Stimulated activated CD8-positive, alpha-beta memory T cell treated with anti-CD3 and anti-CD28 coated beads, Interleukin-4, amount 100 ng/mL, for 1 hour (primary cell): ENCODE data around the gene NEU1.
"Not testable (repeated sequence)": the region's sequence is repeated elsewhere in the genome, so short reads cannot be mapped to it uniquely, and the experiment has no call there.

Experiments
- DNase-seq, 2 donors: peaks; one replicate each; pipeline ENCODE4 v3.0.0-alpha.2; 2020; ENCODE audit warnings: low read depth in 2 of 2, low spot score in 1 of 2

NEU1 gene

GRCh38 chr6:31862344-31863235 is at the start of gene NEU1:
TSS of gene NEU1 (minus strand) at chr6:31862821. CDS start at chr6:31862776, 45 bp downstream.
- peak; percentile 90 to 99 for DNase-seq

- DNase-seq = no peak
Observed at GRCh38 chr6:31911826-31912585, 49.4 kb upstream of the NEU1 start.

- DNase-seq = not testable (repeated sequence)
Observed at GRCh38 chr6:31909298-31909697, 46.7 kb upstream of the NEU1 start.

- no peak for DNase-seq
Observed at GRCh38 chr6:31908791-31909190, 46.2 kb upstream of the NEU1 start.

- not testable (repeated sequence) for DNase-seq
Observed at GRCh38 chr6:31908255-31908654, 45.6 kb upstream of the NEU1 start.

- DNase-seq = no peak
Observed at GRCh38 chr6:31907158-31907813, 44.7 kb upstream of the NEU1 start.

- DNase-seq = not testable (repeated sequence)
Observed at GRCh38 chr6:31906727-31907126, 44.1 kb upstream of the NEU1 start.

- DNase-seq = no peak
Observed at GRCh38 chr6:31906122-31906521, 43.5 kb upstream of the NEU1 start.

- DNase-seq = no peak
Observed at GRCh38 chr6:31905041-31905440, 42.4 kb upstream of the NEU1 start.

- DNase-seq = no peak
Observed at GRCh38 chr6:31903957-31904356, 41.3 kb upstream of the NEU1 start.

- DNase-seq = peak; percentile 53 to 71
Observed at GRCh38 chr6:31901953-31902643, 39.5 kb upstream of the NEU1 start, which contains the start of gene ZBTB12. TSS of gene ZBTB12 (minus strand) at chr6:31902086. CDS start at chr6:31901305, 781 bp downstream.

GRCh38 chr6:31901415-31901952 is 38.9 kb upstream of the NEU1 start:
- DNase-seq = peak; percentile 28 to 37

- DNase-seq = no peak
Observed at GRCh38 chr6:31900917-31901414, 38.3 kb upstream of the NEU1 start.

GRCh38 chr6:31899882-31900722 is 37.5 kb upstream of the NEU1 start:
- DNase-seq = no peak

- DNase-seq = no peak
Observed at GRCh38 chr6:31899215-31899614, 36.6 kb upstream of the NEU1 start.

GRCh38 chr6:31898383-31899011 is 35.9 kb upstream of the NEU1 start:
- no peak for DNase-seq

GRCh38 chr6:31897612-31898382 is 35.2 kb upstream of the NEU1 start, which contains the start of gene EHMT2:
TSS of gene EHMT2 (minus strand) at chr6:31897698. CDS start at chr6:31897677, 21 bp downstream.
- peak; percentile 54 to 65 for DNase-seq
